ENCODE data around the gene CECR2. TPM values are rescaled to one million over a fixed set of nuclear protein-coding genes. Genes with fewer than 3 reads are reported as not detected.

The CECR2 gene
- 10.4 TPM for total RNA-seq

DNA sequence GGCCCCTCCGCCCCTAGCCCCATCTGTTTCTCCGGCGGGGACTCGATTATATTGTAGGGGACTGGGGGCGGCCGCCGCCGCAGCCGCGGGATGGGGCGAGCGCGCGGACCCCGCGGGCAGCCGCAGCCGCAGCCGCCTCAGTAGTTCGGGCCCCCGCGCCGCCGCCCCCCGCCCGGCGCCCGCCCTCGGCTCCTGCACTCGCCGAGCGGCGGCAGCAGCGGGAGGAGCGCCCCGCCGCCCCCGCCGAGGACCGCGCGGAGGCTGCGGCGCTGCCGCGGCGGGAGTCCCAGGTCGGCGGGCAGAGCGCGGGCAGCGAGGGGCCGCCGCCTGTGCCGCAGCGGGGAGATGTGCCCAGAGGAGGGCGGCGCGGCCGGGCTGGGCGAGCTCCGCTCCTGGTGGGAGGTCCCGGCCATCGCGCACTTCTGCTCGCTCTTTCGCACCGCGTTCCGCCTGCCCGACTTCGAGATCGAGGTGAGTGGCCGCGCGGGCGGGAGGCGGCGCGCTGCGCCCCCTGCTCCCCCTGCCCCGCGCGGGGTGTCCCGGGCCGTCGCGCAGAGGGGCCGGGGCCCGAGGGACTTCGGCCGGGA is at the start of gene CECR2:
CECR2 (plus strand) TSS at position 22 of the 587 bp plus-strand sequence; CDS start at position 346, 324 bp downstream.
- DNase-seq: peak; percentile 67

DNA sequence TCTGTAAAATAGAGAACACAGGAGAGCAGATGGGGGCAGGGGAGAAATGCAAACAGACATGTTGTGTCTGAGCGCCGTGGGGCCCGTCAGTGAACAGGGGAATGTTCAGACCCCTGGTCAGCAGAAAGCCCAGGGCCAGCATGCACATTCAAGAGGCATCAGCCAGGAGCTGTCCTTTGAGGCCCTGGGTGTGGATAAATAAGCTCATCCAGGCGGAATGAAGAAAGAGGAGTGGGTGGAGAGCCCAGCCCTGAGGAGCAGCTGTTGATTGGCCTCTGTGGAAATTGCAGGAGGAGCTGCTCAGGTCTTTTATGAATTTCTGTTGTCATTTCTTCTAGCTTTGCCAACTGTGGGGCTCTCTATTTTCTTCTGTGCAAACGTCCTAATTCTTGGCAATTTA is 49.7 kb upstream of the CECR2 start:
- peak; percentile 54 for DNase-seq

GRCh38 chr22:17322511-17322910 is 46.7 kb upstream of the CECR2 start:
- no peak for DNase-seq

DNA sequence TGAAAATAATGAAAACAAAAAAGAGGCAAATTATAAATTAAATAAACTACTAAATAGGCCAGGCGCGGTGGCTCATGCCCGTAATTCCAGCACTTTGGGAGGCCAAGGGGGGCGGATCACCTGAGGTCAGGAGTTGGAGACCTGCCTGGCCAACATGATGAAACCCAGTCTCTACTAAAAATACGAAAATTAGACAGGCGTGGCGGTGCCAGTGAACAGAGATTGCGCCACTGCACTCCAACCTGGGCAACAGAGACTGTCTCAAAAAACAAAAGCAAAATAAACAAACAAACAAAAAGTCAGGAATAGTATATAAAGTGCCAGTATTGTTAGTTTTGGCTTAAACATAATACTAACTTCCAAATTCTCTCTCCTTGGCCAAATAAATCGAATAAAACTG is 37.6 kb upstream of the CECR2 start:
- no peak for DNase-seq

- DNase-seq: no peak
These were observed 37.0 kb upstream of the CECR2 start for GRCh38 chr22:17332109-17332800.

- no peak for DNase-seq
These were observed 35.2 kb upstream of the CECR2 start for GRCh38 chr22:17334059-17334458.

DNA sequence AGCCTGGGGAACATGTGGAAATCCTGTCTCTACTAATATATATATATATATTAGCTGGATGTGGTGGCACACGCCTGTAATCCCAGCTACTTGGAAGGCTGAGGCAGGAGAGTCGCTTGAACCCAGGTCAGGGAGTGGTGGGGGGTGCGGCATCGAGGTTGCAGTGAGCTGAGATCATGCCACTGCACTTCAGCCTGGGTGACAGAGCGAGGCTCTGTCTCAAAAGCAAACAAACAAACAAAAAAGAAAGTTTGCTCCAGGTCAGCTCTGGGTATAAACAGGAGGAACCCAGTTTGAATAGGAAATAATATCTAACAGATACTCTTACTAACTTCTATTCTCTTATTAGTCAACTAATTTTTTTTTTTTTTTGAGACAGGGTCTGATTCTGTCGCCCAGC is 34.3 kb upstream of the CECR2 start:
- no peak for DNase-seq

- no peak for DNase-seq
These were observed 33.2 kb upstream of the CECR2 start for GRCh38 chr22:17336061-17336460.

DNA sequence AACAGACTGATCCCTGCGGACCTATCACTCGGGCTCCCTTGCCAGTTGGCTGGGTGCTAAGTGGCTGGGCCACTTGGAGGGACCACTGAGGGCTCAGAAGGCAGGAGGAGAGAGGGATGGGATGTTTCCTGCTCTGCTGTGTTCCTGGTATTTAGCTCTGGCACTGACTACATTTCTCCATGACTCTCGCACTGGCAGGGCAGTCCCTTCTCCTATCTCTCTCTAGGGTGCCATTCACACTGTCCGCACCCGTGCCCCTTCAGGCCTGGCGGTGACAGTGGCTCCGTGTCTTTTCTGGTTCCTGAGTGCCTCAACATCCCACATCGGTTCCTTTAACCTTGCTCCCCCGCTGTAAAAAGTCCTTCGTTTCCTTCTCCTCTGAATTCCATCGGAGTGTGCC is 31.6 kb upstream of the CECR2 start:
- no peak for DNase-seq

- no peak for DNase-seq
These were observed 30.1 kb upstream of the CECR2 start for GRCh38 chr22:17339095-17339693.

DNA sequence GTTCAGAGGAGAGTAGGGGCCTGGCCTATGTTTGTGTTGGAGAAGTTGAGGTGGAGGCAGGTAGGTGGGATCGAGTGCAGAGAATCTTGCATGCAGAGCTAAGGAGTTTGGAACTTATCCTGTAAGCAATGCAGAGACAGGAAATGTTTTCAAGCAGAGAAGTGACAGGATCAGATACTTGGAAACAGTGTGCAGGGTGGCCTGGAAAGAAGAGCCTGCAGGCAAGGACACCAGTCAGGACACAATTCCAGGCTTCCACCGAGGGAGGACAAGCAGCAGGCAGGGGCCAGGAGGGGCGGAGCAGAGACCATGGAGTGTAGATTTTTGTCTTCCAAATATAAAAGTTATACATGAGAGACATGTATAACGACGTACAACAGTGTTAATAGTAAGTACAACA is 26.9 kb upstream of the CECR2 start:
- DNase-seq: no peak

DNA sequence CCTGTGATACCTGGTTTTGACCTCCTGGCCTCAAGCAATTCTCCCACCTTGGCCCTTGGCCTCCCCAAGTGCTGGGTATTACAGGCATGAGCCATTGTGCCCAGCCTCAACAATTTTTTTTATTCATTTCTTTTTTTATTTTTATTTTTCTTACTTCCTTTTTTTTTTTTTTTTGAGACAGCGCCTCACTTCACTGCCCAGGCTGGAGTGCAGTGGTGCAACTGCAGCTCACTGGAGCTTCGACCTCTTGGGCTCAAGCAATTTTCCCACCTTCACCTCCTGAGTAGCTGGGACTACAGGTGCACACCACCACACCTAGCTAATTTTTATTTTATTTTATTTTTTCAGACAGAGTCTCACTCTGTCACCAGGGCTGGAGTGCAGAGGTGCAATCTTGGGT is 25.5 kb upstream of the CECR2 start:
- DNase-seq: no peak

- DNase-seq: no peak
These were observed 22.7 kb upstream of the CECR2 start for GRCh38 chr22:17346578-17346977.

- no peak for DNase-seq
These were observed 21.5 kb upstream of the CECR2 start for GRCh38 chr22:17347724-17348123.

DNA sequence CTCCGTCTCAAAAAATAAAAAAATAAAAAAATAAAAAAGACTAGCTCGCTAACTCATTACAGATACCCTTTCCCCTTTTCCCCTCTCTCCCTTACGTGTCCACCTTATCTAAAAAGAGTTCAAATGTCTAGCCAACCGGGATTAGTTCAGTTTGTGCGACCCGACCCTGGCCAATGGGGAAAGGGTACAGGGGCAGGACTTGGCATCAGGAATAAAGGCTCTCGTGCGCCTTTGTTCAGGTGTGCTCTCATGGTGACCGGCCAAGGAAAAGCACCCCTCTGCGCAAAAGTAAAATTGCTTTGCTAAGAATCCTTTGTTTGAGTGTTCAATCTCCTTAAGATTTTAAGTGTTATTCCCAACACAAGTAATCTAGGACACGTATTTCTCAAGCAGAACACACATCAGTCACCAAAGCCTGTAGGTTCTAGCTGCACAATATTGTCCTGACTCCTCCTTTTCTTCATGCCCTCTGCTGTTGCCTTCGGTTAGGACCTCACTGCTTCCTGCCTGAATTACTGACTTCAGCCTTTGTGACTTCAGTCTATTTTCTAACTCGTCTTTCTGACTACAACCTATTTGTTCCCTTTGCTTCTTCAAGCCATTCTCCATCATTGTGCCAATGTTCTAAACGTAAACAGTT is 20.7 kb upstream of the CECR2 start:
- DNase-seq: no peak

- no peak for DNase-seq
These were observed 20.1 kb upstream of the CECR2 start for GRCh38 chr22:17349172-17349571.

DNA sequence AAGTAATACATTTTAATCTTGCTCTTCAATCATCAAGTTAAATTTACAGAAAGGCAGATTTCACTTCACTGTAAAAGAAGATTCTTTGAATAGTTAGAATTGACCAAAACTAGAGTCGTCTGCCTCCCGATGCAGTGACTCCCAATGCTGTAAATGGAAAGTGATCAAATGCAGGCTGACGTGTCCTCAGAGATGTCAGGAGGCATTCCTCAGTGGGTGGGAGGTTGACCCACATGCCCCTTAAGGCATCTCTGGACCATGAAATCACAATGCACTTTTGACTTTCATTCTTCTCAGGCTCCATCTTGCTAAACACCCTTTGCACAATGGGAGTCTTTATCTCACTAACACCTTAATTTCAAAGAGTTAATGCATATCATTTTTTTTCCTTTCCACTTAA is 19.0 kb upstream of the CECR2 start:
- DNase-seq: no peak

DNA sequence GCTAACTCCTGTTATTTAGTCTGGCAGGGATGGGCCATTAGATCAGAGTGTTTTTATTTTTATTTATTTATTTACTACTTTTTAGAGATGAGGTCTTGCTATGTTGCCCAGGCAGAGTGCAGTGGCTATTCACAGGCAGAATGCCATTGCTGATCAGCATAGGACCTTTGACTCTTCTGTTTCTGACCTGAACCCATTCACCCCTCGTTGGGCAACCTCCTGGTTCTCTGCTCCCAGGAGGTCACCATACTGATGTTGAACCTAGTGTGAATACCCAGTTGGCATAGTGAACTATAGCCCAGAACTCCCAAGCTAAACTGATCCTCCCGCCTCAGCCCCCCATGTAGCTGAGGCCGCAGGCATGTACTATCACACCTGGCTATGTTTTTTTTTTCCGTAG is 16.5 kb upstream of the CECR2 start:
- DNase-seq: no peak

DNA sequence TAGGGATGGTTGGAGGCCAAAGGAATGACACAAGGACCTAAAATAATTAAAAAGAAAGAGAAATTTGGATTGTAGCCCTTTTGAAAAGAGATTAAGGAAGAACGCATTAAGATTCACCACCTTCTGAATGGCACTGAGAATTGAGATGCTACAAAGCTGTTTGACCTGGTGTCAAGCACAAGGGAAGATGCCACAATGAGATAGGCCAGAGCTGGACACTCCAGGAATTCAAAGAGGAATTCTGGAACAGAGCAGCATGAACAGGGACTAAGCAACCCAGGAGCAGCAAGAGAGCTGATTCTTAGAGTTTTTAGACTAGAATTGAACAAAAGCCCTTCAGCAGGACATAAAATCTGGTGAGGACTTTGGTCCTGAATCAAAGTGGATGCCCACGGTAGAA is 11.6 kb upstream of the CECR2 start:
- DNase-seq: no peak

DNA sequence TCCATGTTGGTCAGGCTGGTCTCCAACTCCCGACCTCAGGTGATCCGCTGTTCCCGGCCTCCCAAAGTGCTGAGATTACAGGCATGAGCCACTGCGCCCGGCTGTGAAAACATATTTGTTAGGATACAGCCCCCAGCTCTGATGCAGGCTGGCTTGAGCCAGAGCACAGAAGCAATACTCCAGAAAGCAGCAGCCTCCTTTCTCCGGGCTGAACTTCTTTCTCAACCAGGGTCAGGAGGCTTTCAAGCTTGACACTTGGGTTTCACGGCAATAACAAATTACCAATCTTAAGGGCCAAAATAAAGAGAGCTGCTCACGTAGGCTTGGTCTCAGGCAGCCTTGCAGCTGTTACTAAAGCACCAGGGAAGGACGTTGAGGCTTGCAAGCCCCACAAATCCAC is 10.8 kb upstream of the CECR2 start:
- DNase-seq: no peak

- DNase-seq: no peak
These were observed 9.8 kb upstream of the CECR2 start for GRCh38 chr22:17359501-17359900.

DNA sequence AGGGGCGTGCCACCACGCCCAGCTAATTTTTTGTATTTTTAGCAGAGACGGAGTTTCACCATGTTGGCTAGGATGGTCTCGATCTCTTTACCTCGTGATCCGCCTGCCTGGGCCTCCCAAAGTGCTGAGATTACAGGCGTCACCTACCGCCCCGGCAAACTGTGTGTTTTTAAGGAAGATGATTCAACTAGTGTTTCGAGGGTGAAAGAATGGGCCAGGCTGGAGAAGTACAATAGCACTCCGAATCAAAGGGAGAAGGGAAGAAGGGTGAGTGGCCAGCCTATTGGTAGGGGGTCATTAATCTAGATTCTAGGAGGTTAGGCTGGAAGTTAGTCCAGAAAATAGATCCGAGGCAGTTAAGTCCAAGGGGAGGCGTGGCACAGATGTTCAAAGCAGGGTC is 2.9 kb upstream of the CECR2 start:
- no peak for DNase-seq

GRCh38 chr22:17366830-17367229 is 2.4 kb upstream of the CECR2 start:
- DNase-seq: peak; percentile 72

GRCh38 chr22:17368144-17368543 is 1.1 kb upstream of the CECR2 start:
- no peak for DNase-seq

All from tongue (tissue), 2 donors.